Esophagus squamous epithelium (tissue), 5 donors: ENCODE data around the gene B4GALT3. TPM values are rescaled to one million over a fixed set of nuclear protein-coding genes. Genes with fewer than 3 reads are reported as not detected.

Experiments
- DNase-seq: peaks from one replicate; lab custom pipeline; 2025; lab: John Stamatoyannopoulos, UW
- H3K27ac ChIP-seq, 4 donors: fragments of 200-600 bp; sonication (generic); one replicate each; pipeline ENCODE4 v1.5.1; 2016 to 2019; ENCODE audit warnings: mild to moderate bottlenecking in 1 of 4
- H3K27me3 ChIP-seq, 4 donors: fragments of 200-600 bp; sonication (generic); 1 replicate in 3 of 4; 2 replicates in 1 of 4; pipeline versions ENCODE4 v1.5.1 to v1.6.0; 2017 to 2021; ENCODE audit warnings: antibody characterized with exemption in 1 of 4
- H3K36me3 ChIP-seq, 3 donors: fragments of 200-600 bp; sonication (generic); one replicate each; pipeline ENCODE4 v1.5.1; 2016 to 2019
- H3K4me1 ChIP-seq, 3 donors: fragments of 200-600 bp; sonication (generic); one replicate each; pipeline ENCODE4 v1.5.1; 2017 to 2019
- H3K4me3 ChIP-seq, 4 donors: fragments of 200-600 bp; sonication (generic); 1 replicate in 3 of 4; 2 replicates in 1 of 4; pipeline ENCODE4 v1.5.1; 2016 to 2019; ENCODE audit warnings: mild to moderate bottlenecking in 2 of 4, moderate library complexity in 1 of 4
- H3K9me3 ChIP-seq, 3 donors: fragments of 200-600 bp; sonication (generic); one replicate each; pipeline ENCODE4 v1.5.1; 2016 to 2019
- POLR2A ChIP-seq, 4 donors: fragments of 450-650 bp; IDR thresholded peaks; one replicate each; pipeline ENCODE4 v1.6.1; 2017; ENCODE audit warnings: antibody characterized with exemption in 4 of 4, mild to moderate bottlenecking in 4 of 4, moderate library complexity in 3 of 4
- WGBS, 2 donors: methylation state at CpG; one replicate each; pipeline ENCODE4 v1.1.5; 2018; 5-methylcytosine and 5-hydroxymethylcytosine counted together
- intact Hi-C: fragments of 100-400 bp; cut with DNase I; formaldehyde crosslinking; loops from one replicate; pipeline ENCODE4 v1.15.0; 2022
- total RNA-seq, 4 donors: library from RNA; depleted of rRNA; stranded (reverse); fragments of >200 nt; gene quantifications; one replicate each; pipeline ENCODE4 v1.1.0, GENCODE V29; 2016
- TF ChIP-seq, protein P1 (sequence below), 6 experiments: fragments of 450-650 bp in 4 of 6; fragments of 200-600 bp in 2 of 6; sonication (generic) in 2 of 6; IDR thresholded peaks; one replicate each; pipeline ENCODE4 v1.5.1; 2016 to 2019; ENCODE audit warnings: antibody characterized with exemption in 6 of 6, mild to moderate bottlenecking in 4 of 6, moderate library complexity in 4 of 6
- donor health status: DM: yes; HTN: yes; CAD: no.

B4GALT3 gene
- total RNA-seq, 4 donors from 2014 or later: 16.1 to 29.9 (median 18.1) TPM

DNA sequence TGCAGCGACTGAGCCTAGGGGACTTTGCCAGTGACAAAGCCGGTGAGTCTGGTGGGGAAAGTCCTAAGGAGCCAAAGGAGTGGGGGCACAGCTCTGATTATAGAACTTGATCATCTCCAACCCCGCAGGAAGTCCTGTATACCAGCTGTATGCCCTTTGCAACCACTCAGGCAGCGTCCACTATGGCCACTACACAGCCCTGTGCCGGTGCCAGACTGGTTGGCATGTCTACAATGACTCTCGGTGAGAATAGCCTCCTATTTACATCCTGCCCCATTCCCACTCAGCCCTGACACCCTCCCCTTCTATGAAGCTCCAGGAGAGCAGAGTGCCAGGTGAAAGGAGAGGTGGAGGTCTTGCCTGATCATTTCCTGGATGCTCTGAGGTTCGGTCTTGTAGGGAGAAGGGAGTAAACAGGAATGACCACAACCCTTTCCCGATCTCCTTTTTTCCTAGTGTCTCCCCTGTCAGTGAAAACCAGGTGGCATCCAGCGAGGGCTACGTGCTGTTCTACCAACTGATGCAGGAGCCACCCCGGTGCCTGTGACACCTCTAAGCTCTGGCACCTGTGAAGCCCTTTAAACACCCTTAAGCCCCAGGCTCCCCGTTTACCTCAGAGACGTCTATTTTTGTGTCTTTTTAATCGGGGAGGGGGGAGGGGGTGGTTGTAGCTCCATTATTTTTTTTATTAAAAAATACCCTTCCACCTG, 12.3 kb downstream of the B4GALT3 start:
- Histone ChIP-seq H3K27me3 (no peaks in the 10 kb centered on the region), H3K27ac (peak overlapping the region; percentile 88 to 94 (median 93)), H3K4me3 (peak overlapping the region; percentile 46 to 79 (median 67)), H3K36me3 (peaks cover 0 to 61% (median 4%) of the 10 kb centered on the region in 3 donors), H3K9me3 (no peaks in the 10 kb centered on the region), H3K4me1 (peaks cover 32 to 60% (median 38%) of the 10 kb centered on the region in 3 donors)
- 53 to 60% methylated on average over 11 to 12 of the region's 14 CpGs for WGBS, 2 donors
- intact Hi-C loops: no loop called here
- TF ChIP-seq POLR2A (IDR thresholded peaks at IDR 0.05): no peak
- TF ChIP-seq, protein P1, sequence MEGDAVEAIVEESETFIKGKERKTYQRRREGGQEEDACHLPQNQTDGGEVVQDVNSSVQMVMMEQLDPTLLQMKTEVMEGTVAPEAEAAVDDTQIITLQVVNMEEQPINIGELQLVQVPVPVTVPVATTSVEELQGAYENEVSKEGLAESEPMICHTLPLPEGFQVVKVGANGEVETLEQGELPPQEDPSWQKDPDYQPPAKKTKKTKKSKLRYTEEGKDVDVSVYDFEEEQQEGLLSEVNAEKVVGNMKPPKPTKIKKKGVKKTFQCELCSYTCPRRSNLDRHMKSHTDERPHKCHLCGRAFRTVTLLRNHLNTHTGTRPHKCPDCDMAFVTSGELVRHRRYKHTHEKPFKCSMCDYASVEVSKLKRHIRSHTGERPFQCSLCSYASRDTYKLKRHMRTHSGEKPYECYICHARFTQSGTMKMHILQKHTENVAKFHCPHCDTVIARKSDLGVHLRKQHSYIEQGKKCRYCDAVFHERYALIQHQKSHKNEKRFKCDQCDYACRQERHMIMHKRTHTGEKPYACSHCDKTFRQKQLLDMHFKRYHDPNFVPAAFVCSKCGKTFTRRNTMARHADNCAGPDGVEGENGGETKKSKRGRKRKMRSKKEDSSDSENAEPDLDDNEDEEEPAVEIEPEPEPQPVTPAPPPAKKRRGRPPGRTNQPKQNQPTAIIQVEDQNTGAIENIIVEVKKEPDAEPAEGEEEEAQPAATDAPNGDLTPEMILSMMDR (IDR thresholded peaks at IDR 0.05): no peak
- DNase-seq: no peak

DNA sequence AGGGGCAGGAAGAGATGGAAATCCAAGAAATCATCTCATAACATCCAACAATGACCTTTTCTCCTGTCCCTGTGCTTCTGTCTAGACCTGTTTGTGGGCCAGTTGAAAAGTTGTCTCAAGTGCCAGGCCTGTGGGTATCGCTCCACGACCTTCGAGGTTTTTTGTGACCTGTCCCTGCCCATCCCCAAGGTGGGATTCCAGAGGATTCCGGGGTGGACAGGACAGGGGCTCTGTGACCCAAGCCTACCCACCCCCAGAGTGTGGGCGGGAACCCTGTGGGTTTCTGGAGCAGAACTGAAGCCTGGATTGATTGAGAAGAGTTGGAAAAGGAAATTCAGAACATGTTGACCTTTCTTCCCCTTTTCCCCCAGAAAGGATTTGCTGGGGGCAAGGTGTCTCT, 13.5 kb downstream of the B4GALT3 start:
- Histone ChIP-seq H3K36me3 (peaks cover 0 to 49% (median 0%) of the 10 kb centered on the region in 3 donors), H3K27ac (no peak overlapping the region), H3K4me3 (no peak overlapping the region), H3K4me1 (peaks cover 32 to 68% (median 43%) of the 10 kb centered on the region in 3 donors), H3K27me3 (no peaks in the 10 kb centered on the region), H3K9me3 (no peaks in the 10 kb centered on the region)
- no peak for DNase-seq
- intact Hi-C loops: no loop called here
- 86 to 93% methylated on average over 5 of the region's 5 CpGs for WGBS, 2 donors
- no peak for TF ChIP-seq POLR2A (IDR thresholded peaks at IDR 0.05)
- TF ChIP-seq, protein P1 (IDR thresholded peaks at IDR 0.05): no peak

DNA sequence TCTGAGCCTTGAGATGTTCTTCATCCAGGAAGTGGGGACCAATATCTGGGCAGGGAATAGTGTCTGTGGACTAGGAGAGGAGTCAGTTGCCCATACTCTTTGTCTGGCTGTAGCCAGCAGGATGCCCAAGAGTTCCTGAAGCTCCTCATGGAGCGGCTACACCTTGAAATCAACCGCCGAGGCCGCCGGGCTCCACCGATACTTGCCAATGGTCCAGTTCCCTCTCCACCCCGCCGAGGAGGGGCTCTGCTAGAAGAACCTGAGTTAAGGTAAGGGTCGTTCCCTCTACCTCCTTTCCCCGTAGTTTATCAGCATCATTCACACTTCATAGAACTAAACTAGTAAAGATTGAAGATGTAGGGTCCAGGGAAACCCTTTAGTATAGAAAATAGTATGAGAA, 14.5 kb downstream of the B4GALT3 start:
- Histone ChIP-seq H3K27ac (no peak overlapping the region), H3K27me3 (no peaks in the 10 kb centered on the region), H3K36me3 (peaks cover 0 to 55% (median 6%) of the 10 kb centered on the region in 3 donors), H3K9me3 (no peaks in the 10 kb centered on the region), H3K4me3 (no peak overlapping the region), H3K4me1 (peaks cover 29 to 70% (median 43%) of the 10 kb centered on the region in 3 donors)
- no peak for DNase-seq
- intact Hi-C loops: no loop called here
- WGBS, 2 donors: 89 to 97% methylated on average over 9 to 10 of the region's 10 CpGs
- no peak for TF ChIP-seq POLR2A (IDR thresholded peaks at IDR 0.05)
- TF ChIP-seq, protein P1 (IDR thresholded peaks at IDR 0.05): no peak

DNA sequence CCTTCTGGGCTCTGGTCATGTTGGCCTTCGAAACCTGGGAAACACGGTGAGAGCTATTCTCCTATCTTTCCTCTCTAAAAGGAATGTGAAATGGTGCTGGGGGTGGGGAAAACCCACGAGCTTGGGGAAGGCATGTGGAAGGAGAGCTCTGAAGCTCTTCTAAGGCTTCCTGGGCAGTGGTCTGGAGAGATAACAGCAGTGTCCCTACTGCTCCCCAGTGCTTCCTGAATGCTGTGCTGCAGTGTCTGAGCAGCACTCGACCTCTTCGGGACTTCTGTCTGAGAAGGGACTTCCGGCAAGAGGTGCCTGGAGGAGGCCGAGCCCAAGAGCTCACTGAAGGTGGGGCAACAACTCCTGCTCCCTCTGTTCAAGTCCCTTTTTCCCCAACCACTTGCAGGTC, 15.3 kb downstream of the B4GALT3 start:
- peaks cover 0 to 62% (median 8%) of the 10 kb centered on the region in 3 donors for H3K36me3 ChIP-seq
- H3K27ac ChIP-seq: no peak overlapping the region
- no peak for DNase-seq
- H3K27me3 ChIP-seq: no peaks in the 10 kb centered on the region
- no peak for TF ChIP-seq POLR2A (IDR thresholded peaks at IDR 0.05)
- TF ChIP-seq, protein P1 (IDR thresholded peaks at IDR 0.05): no peak
- no peaks in the 10 kb centered on the region for H3K9me3 ChIP-seq
- 71 to 74% methylated on average over 4 to 7 of the region's 7 CpGs for WGBS, 2 donors
- no peak overlapping the region for H3K4me3 ChIP-seq
- intact Hi-C loops: no loop called here
- peaks cover 21 to 62% (median 36%) of the 10 kb centered on the region in 3 donors for H3K4me1 ChIP-seq

DNA sequence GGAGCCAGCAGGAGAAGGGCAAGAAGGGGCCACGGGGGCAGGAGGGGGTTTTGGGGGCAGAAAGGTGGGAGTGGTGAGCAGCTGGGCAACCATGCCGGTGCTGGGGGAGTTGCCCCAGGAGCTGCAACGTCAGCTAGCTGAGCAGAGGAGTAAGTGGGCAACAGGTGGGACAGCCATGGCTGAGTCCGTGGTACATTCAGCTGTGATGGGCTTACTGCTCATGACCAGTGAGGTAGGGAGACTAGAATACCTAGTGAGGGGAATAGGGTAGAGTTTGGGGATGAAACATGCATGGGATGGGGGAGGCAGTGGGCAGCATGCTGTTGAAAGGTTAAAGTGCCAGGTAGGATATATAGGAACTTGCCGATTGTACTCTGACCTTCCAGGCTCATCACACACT, 15.7 kb downstream of the B4GALT3 start:
- Histone ChIP-seq H3K9me3 (no peaks in the 10 kb centered on the region), H3K27me3 (no peaks in the 10 kb centered on the region), H3K36me3 (peaks cover 0 to 66% (median 8%) of the 10 kb centered on the region in 3 donors), H3K27ac (no peak overlapping the region), H3K4me1 (peaks cover 20 to 58% (median 33%) of the 10 kb centered on the region in 3 donors), H3K4me3 (no peak overlapping the region)
- DNase-seq: no peak
- TF ChIP-seq, protein P1 (IDR thresholded peaks at IDR 0.05): no peak
- no peak for TF ChIP-seq POLR2A (IDR thresholded peaks at IDR 0.05)
- WGBS, 2 donors: 88 to 91% methylated on average over 4 to 5 of the region's 5 CpGs
- intact Hi-C loops: no loop called here
